Measurements from ENCODE around the gene AQP12A. TPM values are rescaled to one million over a fixed set of nuclear protein-coding genes. Genes with fewer than 3 reads are reported as not detected.

Gene AQP12A
- total RNA-seq, 1 donor from 2014 or later, result not detected

DNA sequence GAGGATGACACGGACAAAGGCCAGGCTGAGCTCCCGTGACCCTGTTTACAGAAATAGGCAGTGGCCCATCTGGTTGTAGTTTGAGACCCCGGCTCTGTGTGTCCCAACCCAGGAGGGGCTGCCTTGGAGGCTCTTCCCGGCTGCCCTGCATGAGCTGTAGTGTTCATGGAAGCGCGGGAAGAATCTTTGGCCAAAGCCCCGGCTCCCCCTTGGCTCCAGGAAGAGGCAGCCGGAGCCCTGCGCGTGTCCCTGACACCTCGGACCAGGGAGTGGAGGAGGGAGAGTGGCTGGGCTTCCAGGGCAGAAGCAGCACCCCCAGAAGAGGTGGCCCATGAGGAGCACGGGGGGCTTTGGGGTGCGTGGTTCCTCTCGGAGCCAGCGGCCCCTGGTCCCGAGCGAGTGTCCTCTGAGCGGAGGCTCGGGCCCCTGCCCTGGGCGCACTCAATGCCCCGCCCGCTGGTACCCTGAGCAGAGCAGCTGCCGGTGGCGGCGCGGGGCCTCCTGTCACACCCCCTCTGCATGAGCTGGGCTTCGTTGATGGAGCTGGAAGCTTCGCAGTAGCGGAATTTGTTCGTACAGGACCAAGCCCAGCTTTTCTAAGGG is 44.7 kb upstream of the AQP12A start:
- Mint-ChIP-seq H3K27ac (ENCODE audit: unreplicated experiment) (no peak overlapping the region), H3K9me3 (ENCODE audit: unreplicated experiment) (peaks cover 10% of the 10 kb centered on the region)

DNA sequence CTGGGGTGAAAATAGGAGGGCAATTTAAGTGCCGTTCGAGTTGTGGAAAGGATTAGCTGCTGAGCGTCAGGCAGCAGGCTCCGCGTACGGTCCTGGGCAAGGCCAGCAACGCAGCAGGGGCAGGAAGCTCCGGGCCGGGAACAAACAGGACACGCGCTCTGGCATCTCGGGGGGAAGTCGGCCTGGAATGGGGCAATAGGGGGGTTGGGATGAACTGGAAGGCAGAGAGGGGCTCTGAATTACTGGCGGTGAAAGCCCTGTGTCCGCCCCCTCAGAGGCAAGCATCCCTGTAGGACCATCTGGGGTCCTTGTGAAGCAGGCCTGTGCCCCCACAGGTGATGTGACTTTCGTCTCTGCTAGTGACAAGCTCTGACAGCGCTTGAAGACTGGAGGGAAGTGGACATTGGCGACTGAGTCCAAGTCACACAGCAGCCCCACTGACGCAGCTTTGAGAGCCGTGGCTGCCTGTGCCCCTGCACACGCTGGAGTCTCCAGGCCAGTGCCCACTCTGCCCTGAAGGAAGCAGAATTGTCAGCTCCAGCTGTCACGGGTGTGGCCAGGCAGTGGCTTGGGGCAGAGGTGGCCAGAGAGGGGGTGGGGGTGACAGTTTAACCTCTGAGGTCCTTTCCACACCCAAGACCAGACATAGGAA is 44.0 kb upstream of the AQP12A start:
- Mint-ChIP-seq H3K4me1 (ENCODE audit: low read depth, unreplicated experiment) (peaks cover 6% of the 10 kb centered on the region), H3K4me3 (ENCODE audit: unreplicated experiment) (no peak overlapping the region), H3K9me3 (ENCODE audit: unreplicated experiment) (peaks cover 10% of the 10 kb centered on the region), H3K27me3 (ENCODE audit: unreplicated experiment) (peaks cover 13% of the 10 kb centered on the region), H3K27ac (ENCODE audit: unreplicated experiment) (no peak overlapping the region), H3K36me3 (ENCODE audit: unreplicated experiment) (peaks cover 5% of the 10 kb centered on the region)
- TF ChIP-seq, protein P1, sequence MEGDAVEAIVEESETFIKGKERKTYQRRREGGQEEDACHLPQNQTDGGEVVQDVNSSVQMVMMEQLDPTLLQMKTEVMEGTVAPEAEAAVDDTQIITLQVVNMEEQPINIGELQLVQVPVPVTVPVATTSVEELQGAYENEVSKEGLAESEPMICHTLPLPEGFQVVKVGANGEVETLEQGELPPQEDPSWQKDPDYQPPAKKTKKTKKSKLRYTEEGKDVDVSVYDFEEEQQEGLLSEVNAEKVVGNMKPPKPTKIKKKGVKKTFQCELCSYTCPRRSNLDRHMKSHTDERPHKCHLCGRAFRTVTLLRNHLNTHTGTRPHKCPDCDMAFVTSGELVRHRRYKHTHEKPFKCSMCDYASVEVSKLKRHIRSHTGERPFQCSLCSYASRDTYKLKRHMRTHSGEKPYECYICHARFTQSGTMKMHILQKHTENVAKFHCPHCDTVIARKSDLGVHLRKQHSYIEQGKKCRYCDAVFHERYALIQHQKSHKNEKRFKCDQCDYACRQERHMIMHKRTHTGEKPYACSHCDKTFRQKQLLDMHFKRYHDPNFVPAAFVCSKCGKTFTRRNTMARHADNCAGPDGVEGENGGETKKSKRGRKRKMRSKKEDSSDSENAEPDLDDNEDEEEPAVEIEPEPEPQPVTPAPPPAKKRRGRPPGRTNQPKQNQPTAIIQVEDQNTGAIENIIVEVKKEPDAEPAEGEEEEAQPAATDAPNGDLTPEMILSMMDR (IDR thresholded peaks at IDR 0.05; ENCODE audit: partially characterized antibody, unreplicated experiment), result no peak
- no peak for DNase-seq

More for the DNA sequence above, 44.7 kb upstream of the AQP12A start:
- TF ChIP-seq, protein P1 (IDR thresholded peaks at IDR 0.05; ENCODE audit: partially characterized antibody, unreplicated experiment), result no peak
- peaks cover 5% of the 10 kb centered on the region for H3K36me3 Mint-ChIP-seq (ENCODE audit: unreplicated experiment)
- DNase-seq, result no peak
- peaks cover 6% of the 10 kb centered on the region for H3K4me1 Mint-ChIP-seq (ENCODE audit: low read depth, unreplicated experiment)
- H3K4me3 Mint-ChIP-seq (ENCODE audit: unreplicated experiment), result no peak overlapping the region
- peaks cover 13% of the 10 kb centered on the region for H3K27me3 Mint-ChIP-seq (ENCODE audit: unreplicated experiment)

DNA sequence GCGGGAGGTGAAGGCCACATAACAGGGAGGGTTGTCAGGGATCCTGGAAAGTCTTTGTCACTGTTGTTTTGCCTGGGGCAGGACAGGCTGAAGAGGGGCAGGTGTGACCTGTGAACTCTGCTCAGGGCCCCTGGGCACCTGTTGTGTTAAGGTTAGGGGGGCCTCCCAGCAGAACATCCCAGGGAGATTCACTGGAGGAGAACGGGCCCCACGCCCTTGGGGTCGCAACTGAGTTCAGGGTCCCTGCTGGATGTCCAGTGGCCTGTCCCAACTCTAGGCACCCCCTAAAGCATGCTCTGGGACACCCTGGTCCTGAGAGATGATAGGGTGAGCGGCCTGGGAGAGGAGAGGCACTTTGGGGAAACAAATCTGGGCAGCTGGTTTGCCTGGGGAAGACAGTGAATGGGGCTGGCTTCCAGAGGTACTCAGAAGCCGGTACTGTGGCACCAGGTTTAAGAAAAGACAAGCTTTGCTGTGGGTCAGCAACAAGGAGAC is 43.5 kb upstream of the AQP12A start:
- Mint-ChIP-seq H3K4me1 (ENCODE audit: low read depth, unreplicated experiment) (peaks cover 6% of the 10 kb centered on the region), H3K36me3 (ENCODE audit: unreplicated experiment) (peaks cover 5% of the 10 kb centered on the region), H3K9me3 (ENCODE audit: unreplicated experiment) (peaks cover 10% of the 10 kb centered on the region), H3K27ac (ENCODE audit: unreplicated experiment) (no peak overlapping the region), H3K27me3 (ENCODE audit: unreplicated experiment) (peaks cover 13% of the 10 kb centered on the region), H3K4me3 (ENCODE audit: unreplicated experiment) (no peak overlapping the region)
- no peak for DNase-seq
- TF ChIP-seq, protein P1 (IDR thresholded peaks at IDR 0.05; ENCODE audit: partially characterized antibody, unreplicated experiment), result no peak

DNA sequence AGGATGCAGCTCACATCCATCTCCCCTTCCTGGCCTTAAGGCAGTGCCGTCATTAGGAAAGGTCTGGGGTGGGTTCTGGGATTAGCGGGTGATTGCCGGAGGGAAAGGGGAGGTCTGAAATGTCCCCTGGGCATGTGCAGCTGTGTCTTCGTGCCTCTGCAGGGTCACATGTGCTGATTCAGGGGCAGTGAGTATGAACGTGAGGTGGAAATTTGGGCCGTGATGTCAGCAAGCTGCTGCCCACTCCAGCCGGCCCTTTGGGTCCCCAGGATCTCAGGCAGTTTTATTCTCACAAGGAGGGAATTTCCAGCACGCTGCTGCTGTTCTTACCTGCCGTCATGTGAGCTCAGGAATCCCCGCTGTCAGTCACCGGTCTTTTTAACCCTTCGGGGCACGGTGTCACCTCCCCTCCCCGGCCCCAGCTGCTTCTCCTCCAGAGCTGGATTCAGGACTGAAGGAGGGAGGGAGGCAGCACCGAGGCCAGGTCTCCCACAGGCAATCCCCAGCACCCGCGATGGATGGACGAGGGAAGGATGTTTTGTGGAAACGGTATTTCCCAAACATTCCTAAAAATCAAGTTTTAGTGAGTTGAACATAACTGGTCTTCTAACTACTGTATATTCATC is 42.9 kb upstream of the AQP12A start:
- Mint-ChIP-seq H3K4me1 (ENCODE audit: low read depth, unreplicated experiment) (peaks cover 6% of the 10 kb centered on the region), H3K4me3 (ENCODE audit: unreplicated experiment) (no peak overlapping the region), H3K27me3 (ENCODE audit: unreplicated experiment) (peaks cover 13% of the 10 kb centered on the region), H3K27ac (ENCODE audit: unreplicated experiment) (no peak overlapping the region), H3K9me3 (ENCODE audit: unreplicated experiment) (peaks cover 8% of the 10 kb centered on the region), H3K36me3 (ENCODE audit: unreplicated experiment) (peaks cover 5% of the 10 kb centered on the region)
- no peak for DNase-seq
- TF ChIP-seq, protein P1 (IDR thresholded peaks at IDR 0.05; ENCODE audit: partially characterized antibody, unreplicated experiment), result no peak

DNA sequence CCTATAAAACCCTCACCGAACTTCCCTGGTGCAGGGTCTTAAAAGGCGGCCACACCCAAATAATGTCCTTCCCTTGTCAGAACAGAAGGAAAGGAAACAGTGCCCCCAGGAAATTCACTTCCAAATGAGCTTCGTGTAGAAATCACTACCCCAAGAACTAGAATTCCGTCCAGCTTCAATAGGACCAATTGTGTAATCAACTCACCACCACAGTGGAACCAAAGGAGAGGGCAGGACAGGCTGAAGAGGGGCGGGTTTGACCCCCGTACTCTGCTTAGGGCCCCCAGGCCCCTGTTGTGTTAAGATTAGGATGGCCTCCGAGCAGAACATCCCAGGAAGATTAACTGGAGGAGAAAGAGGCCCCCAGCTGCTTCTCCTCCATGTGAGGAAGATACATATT is 42.3 kb upstream of the AQP12A start:
- TF ChIP-seq, protein P1 (IDR thresholded peaks at IDR 0.05; ENCODE audit: partially characterized antibody, unreplicated experiment), result no peak
- no peak for DNase-seq
- H3K27me3 Mint-ChIP-seq (ENCODE audit: unreplicated experiment), result peaks cover 11% of the 10 kb centered on the region
- no peak overlapping the region for H3K27ac Mint-ChIP-seq (ENCODE audit: unreplicated experiment)
- H3K4me1 Mint-ChIP-seq (ENCODE audit: low read depth, unreplicated experiment), result peaks cover 6% of the 10 kb centered on the region
- peaks cover 6% of the 10 kb centered on the region for H3K9me3 Mint-ChIP-seq (ENCODE audit: unreplicated experiment)
- no peak overlapping the region for H3K4me3 Mint-ChIP-seq (ENCODE audit: unreplicated experiment)
- peaks cover 5% of the 10 kb centered on the region for H3K36me3 Mint-ChIP-seq (ENCODE audit: unreplicated experiment)

Measured in glutamatergic neuron (in vitro differentiated cells).